Epithelial cell of esophagus (primary cell): ENCODE measurements around the gene DAGLA.
A peak's percentile ranks its signal among the peaks of the same experiment; 100 is the strongest.

Experiments used
- DNase-seq: peaks from one replicate; pipeline ENCODE4 v3.0.0; 2010; ENCODE audit warnings: low read depth
- H3K4me3 ChIP-seq: 2 replicates; pipeline ENCODE4 v1.5.1; 2011; ENCODE audit warnings: mild to moderate bottlenecking, low read length, control low read depth
- TF ChIP-seq, protein P1 (sequence below): IDR thresholded peaks from 2 replicates; pipeline ENCODE4 v1.5.1; 2011; ENCODE audit warnings: low read depth, mild to moderate bottlenecking, low read length, control low read depth, inconsistent platforms; ENCODE audit not compliant: insufficient read depth; ENCODE audit errors: missing control alignments

The DAGLA gene

GRCh38 chr11:61744609-61745156 is 64.5 kb downstream of the DAGLA start:
- TF ChIP-seq, protein P1, sequence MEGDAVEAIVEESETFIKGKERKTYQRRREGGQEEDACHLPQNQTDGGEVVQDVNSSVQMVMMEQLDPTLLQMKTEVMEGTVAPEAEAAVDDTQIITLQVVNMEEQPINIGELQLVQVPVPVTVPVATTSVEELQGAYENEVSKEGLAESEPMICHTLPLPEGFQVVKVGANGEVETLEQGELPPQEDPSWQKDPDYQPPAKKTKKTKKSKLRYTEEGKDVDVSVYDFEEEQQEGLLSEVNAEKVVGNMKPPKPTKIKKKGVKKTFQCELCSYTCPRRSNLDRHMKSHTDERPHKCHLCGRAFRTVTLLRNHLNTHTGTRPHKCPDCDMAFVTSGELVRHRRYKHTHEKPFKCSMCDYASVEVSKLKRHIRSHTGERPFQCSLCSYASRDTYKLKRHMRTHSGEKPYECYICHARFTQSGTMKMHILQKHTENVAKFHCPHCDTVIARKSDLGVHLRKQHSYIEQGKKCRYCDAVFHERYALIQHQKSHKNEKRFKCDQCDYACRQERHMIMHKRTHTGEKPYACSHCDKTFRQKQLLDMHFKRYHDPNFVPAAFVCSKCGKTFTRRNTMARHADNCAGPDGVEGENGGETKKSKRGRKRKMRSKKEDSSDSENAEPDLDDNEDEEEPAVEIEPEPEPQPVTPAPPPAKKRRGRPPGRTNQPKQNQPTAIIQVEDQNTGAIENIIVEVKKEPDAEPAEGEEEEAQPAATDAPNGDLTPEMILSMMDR, result no peak
- no peak for DNase-seq
- H3K4me3 ChIP-seq, result no peak overlapping the region

DNA sequence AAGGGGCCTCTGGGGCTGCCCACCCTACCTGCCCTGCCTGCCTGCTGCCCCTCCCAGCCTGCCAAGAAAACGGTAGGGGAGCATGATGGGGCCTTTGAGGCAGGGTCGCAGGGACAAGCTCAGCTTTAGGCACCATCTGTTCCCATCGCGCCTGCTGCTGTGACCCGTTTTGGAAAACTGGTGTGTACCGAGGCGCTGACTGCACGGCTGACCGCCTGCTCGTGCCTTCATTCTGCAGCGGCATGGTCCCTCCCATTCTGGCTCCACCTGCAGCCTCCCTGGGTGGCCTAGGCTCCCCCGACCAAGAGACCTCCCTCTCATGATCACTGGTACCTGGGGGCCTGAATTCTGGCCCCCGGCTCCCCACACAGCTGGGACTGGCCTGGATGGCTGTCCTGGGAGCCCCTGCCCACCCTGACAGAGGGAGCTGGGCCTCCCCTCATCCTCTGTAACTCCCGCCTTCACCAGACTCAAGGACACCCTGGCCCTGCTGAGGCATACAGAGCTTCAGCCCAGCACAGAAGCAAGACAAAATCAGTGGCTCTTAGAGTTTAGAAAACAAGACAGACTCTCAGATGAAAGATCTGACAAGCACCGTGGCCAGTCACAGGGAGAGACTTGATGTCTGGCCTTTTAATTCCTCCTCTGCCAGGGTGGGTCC is 65.7 kb downstream of the DAGLA start:
- TF ChIP-seq, protein P1, result no peak

GRCh38 chr11:61746442-61747191 is 66.4 kb downstream of the DAGLA start:
- H3K4me3 ChIP-seq, result no peak overlapping the region
- no peak for DNase-seq
- TF ChIP-seq, protein P1, result no peak

More for the DNA sequence above, 65.7 kb downstream of the DAGLA start:
- no peak overlapping the region for H3K4me3 ChIP-seq
- no peak for DNase-seq

DNA sequence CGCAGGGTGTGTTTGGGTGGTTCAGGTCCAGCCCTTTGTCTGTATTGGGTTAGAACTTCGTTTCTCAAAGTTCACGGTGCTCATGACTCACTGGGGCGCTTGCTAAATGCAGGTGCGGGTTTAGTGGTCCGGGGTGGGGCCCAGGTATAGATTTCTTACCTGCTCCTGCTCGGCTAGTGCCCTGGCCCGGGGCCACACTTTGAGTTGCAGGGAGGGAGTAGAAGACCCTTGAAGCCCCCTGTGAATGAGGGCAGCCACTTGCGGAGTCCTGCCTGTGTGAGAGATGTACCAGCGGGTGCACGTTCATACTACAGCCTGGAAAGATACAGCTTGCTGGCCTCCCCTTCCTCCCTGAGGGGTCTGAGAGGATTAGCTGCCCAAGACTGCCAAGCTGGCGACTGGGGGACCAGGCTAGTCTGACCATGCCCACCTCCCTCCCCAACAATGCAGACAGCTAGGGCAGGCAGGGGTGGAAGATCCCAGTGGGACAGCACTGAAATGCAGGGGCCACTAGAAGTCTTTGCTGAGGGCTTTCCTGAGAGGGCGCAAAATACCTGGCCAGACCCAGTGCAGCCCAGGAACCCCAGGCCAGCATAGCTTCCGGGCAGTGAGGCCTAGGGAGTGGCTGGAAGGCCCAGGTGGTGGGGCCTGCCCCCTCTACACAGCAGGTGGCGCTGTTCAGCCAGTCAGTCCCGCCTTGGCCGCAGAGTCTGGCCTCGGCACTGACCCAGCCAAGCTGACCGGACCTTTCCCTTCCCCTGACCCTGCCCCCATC is 67.2 kb downstream of the DAGLA start:
- TF ChIP-seq, protein P1, result peak; percentile 77
- no peak overlapping the region for H3K4me3 ChIP-seq
- peak; percentile 66 for DNase-seq

DNA sequence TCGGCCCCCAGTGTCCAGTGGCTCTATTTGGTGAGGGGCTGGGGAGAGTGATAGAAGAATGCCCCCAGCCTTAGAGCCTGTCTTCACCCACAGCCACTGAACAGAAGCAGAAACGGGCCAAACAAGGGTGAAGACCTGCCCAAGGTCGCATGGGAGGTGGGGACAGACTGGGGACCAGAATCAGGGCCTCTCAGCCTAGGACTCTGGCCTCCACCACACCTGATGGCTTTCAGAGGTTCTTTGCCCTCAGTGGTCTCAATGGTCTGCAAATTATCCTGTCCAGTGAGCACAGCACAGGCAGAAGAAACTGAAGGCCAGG is 67.7 kb downstream of the DAGLA start:
- DNase-seq, result no peak
- no peak overlapping the region for H3K4me3 ChIP-seq
- TF ChIP-seq, protein P1, result no peak

GRCh38 chr11:61749591-61750217 is 69.5 kb downstream of the DAGLA start:
- TF ChIP-seq, protein P1, result no peak
- H3K4me3 ChIP-seq, result no peak overlapping the region
- DNase-seq, result no peak
